GM12878 (cell line): ENCODE results near the gene CNRIP1. TPM values are rescaled to one million over a fixed set of nuclear protein-coding genes. Genes with fewer than 3 reads are reported as not detected.
"Not testable (repeated sequence)": the region's sequence is repeated elsewhere in the genome, so short reads cannot be mapped to it uniquely, and the experiment has no call there.

ENCODE experiments used
- ATAC-seq: fragments of 200-7000 bp; cut with Tn5 transposase; 3 replicates; pipeline ENCODE4 v1.9.1; 2020; ENCODE audit warnings: mild to moderate bottlenecking, moderate library complexity
- BruUV-seq: library from RNA; stranded (reverse); fragments of 400-500 nt; replicated peaks from 2 replicates; lab custom pipeline; 2021; lab: Mats Ljungman, UMichigan
- CTCF ChIA-PET: fragments of 300-600 bp; sonication (Branson Sonifier 250); formaldehyde crosslinking; extraction: SDS; loops from one replicate; lab custom pipeline; 2021; ENCODE audit warnings: inconsistent platforms; lab: Yijun Ruan, JAX
- POLR2A ChIA-PET: fragments of 350-600 bp; formaldehyde crosslinking; extraction: SDS; loops from one replicate; lab custom pipeline; 2021; ENCODE audit warnings: inconsistent platforms; lab: Charles Lee
- RAD21 ChIA-PET: fragments of 300-600 bp; sonication (Branson Sonifier 250); formaldehyde crosslinking; loops from one replicate; lab custom pipeline; 2023; ENCODE audit warnings: antibody characterized with exemption; ENCODE audit not compliant: unreplicated experiment; lab: Charles Lee
- SMC1A ChIA-PET: fragments of 300-600 bp; sonication (Branson Sonifier 250); formaldehyde crosslinking; loops from one replicate; lab custom pipeline; 2023; ENCODE audit not compliant: unreplicated experiment, uncharacterized antibody; lab: Charles Lee
- DNase-seq: peaks from one replicate; pipeline ENCODE4 v3.0.0-alpha.2; 2011; ENCODE audit warnings: low read depth, low spot score
- FAIRE-seq: peaks from 3 replicates; lab custom pipeline; 2011; peaks lifted over from hg19 to GRCh38; lab: Jason Lieb, UNC
- H2AFZ ChIP-seq: 2 replicates; pipeline ENCODE4 v1.6.0; 2011; ENCODE audit warnings: low read depth, low read length, control low read depth; ENCODE audit not compliant: control insufficient read depth
- H3K27ac ChIP-seq: 2 replicates; pipeline ENCODE4 v1.5.1; 2011; ENCODE audit warnings: control low read depth; ENCODE audit not compliant: control insufficient read depth, insufficient read depth
- H3K27me3 ChIP-seq, 2 experiments: replicated peaks in 1 of 2; 2 replicates each; pipeline versions ENCODE4 v1.6.0 to v1.6.1; 2011; ENCODE audit warnings: low read length in 1 of 2; ENCODE audit not compliant: control insufficient read depth in 2 of 2, insufficient read depth in 2 of 2
- H3K36me3 ChIP-seq, 2 experiments: 2 replicates each; pipeline ENCODE4 v1.5.1; 2011; ENCODE audit warnings: low read length in 1 of 2; ENCODE audit not compliant: control insufficient read depth in 2 of 2, insufficient read depth in 2 of 2
- H3K4me1 ChIP-seq: 2 replicates; pipeline ENCODE4 v1.6.1; 2011; ENCODE audit warnings: mild to moderate bottlenecking, low read length, moderate library complexity, mixed read lengths; ENCODE audit not compliant: control insufficient read depth, insufficient read depth
- H3K4me2 ChIP-seq: 2 replicates; pipeline ENCODE4 v1.6.0; 2011; ENCODE audit warnings: control low read depth; ENCODE audit not compliant: control insufficient read depth, insufficient read depth
- H3K4me3 ChIP-seq: fragments of 200-600 bp; sonication (generic); 2 replicates; pipeline ENCODE4 v1.5.1; 2016
- H3K79me2 ChIP-seq: 2 replicates; pipeline ENCODE4 v1.6.0; 2011; ENCODE audit warnings: low read length; ENCODE audit not compliant: control insufficient read depth, insufficient read depth
- H3K9ac ChIP-seq: 2 replicates; pipeline ENCODE4 v1.8.0; 2011; ENCODE audit warnings: low read length, control low read depth, mixed read lengths; ENCODE audit not compliant: control insufficient read depth, insufficient read depth
- H3K9me3 ChIP-seq: replicated peaks from 3 replicates; pipeline ENCODE4 v1.5.1; 2011; ENCODE audit warnings: mild to moderate bottlenecking, low read length; ENCODE audit not compliant: control insufficient read depth, insufficient read depth
- H4K20me1 ChIP-seq: 2 replicates; pipeline ENCODE4 v1.6.0; 2011; ENCODE audit not compliant: control insufficient read depth, insufficient read depth
- ELK1 ChIP-seq: IDR thresholded peaks from 2 replicates; pipeline ENCODE4 v1.6.1; 2012; ENCODE audit warnings: low read depth, low read length, improper control_type of control experiment
- EZH2 ChIP-seq: IDR thresholded peaks from 2 replicates; pipeline ENCODE4 v1.6.1; 2012; ENCODE audit warnings: low read depth, mild to moderate bottlenecking, control low read depth, inconsistent platforms, low read length, borderline replicate concordance; ENCODE audit not compliant: control insufficient read depth
- GABPA ChIP-seq: IDR thresholded peaks from 2 replicates; pipeline ENCODE4 v1.6.1; 2014; ENCODE audit warnings: antibody characterized with exemption, low read depth, mild to moderate bottlenecking, inconsistent platforms
- IRF3 ChIP-seq: fragments of 450-650 bp; IDR thresholded peaks from 2 replicates; pipeline ENCODE4 v1.6.1; 2014; ENCODE audit warnings: mild to moderate bottlenecking
- IRF4 ChIP-seq: IDR thresholded peaks from 2 replicates; pipeline ENCODE4 v1.6.1; 2011; ENCODE audit warnings: low read depth, low read length
- KLF5 ChIP-seq: fragments of 450-650 bp; IDR thresholded peaks from 2 replicates; pipeline ENCODE4 v1.6.1; 2014; ENCODE audit warnings: mild to moderate bottlenecking; ENCODE audit not compliant: partially characterized antibody
- MYB ChIP-seq: fragments of 150-350 bp; IDR thresholded peaks from 2 replicates; pipeline ENCODE4 v1.6.1; 2014; ENCODE audit warnings: mild to moderate bottlenecking, low read depth, low read length, borderline replicate concordance
- NBN ChIP-seq: fragments of 450-650 bp; IDR thresholded peaks from 2 replicates; pipeline ENCODE4 v1.6.1; 2016
- NFXL1 ChIP-seq: fragments of 450-650 bp; IDR thresholded peaks from 2 replicates; pipeline ENCODE4 v1.6.1; 2017; ENCODE audit warnings: antibody characterized with exemption, mild to moderate bottlenecking, borderline replicate concordance
- SMAD1 ChIP-seq: fragments of 450-650 bp; IDR thresholded peaks from 2 replicates; pipeline ENCODE4 v1.6.1; 2018; ENCODE audit warnings: mild to moderate bottlenecking, low read depth; ENCODE audit not compliant: partially characterized antibody
- SREBF1 ChIP-seq: IDR thresholded peaks from 2 replicates; pipeline ENCODE4 v1.6.1; 2012; ENCODE audit warnings: mild to moderate bottlenecking, low read length
- SUZ12 ChIP-seq: fragments of 200-600 bp; sonication (generic); IDR thresholded peaks from one replicate; pipeline ENCODE4 v1.6.1; 2018; ENCODE audit warnings: antibody characterized with exemption, mild to moderate bottlenecking; ENCODE audit not compliant: unreplicated experiment
- TAF1 ChIP-seq: IDR thresholded peaks from 2 replicates; pipeline ENCODE4 v1.6.1; 2011; ENCODE audit warnings: mild to moderate bottlenecking, low read depth, low read length, borderline replicate concordance
- TCF12 ChIP-seq: IDR thresholded peaks from 2 replicates; pipeline ENCODE4 v1.6.1; 2011; ENCODE audit warnings: low read depth, mild to moderate bottlenecking, low read length
- WGBS: methylation state at CpG from one replicate; pipeline ENCODE4 v1.1.6; 2016; ENCODE audit warnings: low lambda C conversion rate; ENCODE audit not compliant: insufficient replicate concordance, insufficient coverage; ENCODE audit errors: missing lambda C conversion rate; 5-methylcytosine and 5-hydroxymethylcytosine counted together
- in situ Hi-C: fragments of 300-500 bp; cut with MboI; formaldehyde crosslinking; loops from 9 replicates; pipeline ENCODE4 v1.14.3; 2018; ENCODE audit warnings: mixed read lengths
- intact Hi-C: fragments of 100-400 bp; cut with micrococcal nuclease; formaldehyde crosslinking; loops from one replicate; pipeline ENCODE4 v1.14.2; 2022; ENCODE audit not compliant: unreplicated experiment
- polyA plus RNA-seq, 11 experiments: library from polyadenylated mRNA; depleted of rRNA in 4 of 11; unstranded in 6 of 11; stranded (reverse) in 5 of 11; fragments of >200 nt; fragmentation: Nextera tagmentation in 4 of 11; fragmentation: Illumina TruSeq in 1 of 11; extraction: Ambion mirVana in 4 of 11; extraction: Trizol in 1 of 11; gene quantifications; 1 replicate in 1 of 11; 2 replicates in 10 of 11; pipeline versions ENCODE4 v1.2.1 to v1.2.3, GENCODE V29; 2011 to 2016; ENCODE audit warnings: inconsistent platforms in 2 of 11, missing spikeins in 2 of 11, low read depth in 1 of 11
- total RNA-seq, 4 experiments: library from RNA; depleted of rRNA in 3 of 4; stranded (reverse); fragments of >200 nt in 3 of 4; fragmentation: Illumina TruSeq in 1 of 4; extraction: Trizol in 1 of 4; gene quantifications; 2 replicates each; pipeline versions ENCODE4 v1.2.1 to v1.2.3, GENCODE V29; 2013 to 2021

CNRIP1 gene
- total and polyA plus RNA-seq, 10 of the 15 experiments (the other 5 are each of a cell fraction or from before 2014, with no cell fraction given) = not detected

DNA sequence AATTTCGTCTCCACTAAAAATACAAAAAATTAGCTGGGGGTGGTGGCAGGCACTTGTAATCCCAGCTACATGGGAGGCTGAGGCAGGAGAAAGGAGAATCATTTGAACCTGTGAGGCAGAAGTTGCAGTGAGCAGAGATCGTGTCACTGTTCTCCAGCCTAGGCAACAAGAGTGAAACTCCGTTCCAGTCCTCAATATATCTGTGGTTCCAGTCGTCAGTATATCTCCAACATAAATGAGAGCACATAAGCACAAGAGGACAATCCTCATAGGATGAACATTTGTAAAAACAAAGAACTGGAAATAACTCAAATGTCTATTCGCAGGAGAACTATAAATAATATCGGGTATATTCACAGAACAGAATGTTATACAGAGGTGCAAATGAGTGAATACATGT, 32.2 kb upstream of the CNRIP1 start:
- Histone ChIP-seq H3K27me3 (no peaks in the 10 kb centered on the region; a peak in 1 of 4 replicates), H4K20me1 (no peaks in the 10 kb centered on the region), H3K79me2 (no peaks in the 10 kb centered on the region), H3K4me2 (no peak overlapping the region), H3K9ac (no peak overlapping the region), H3K27ac (no peak overlapping the region), H3K9me3 (no peaks in the 10 kb centered on the region), H3K4me1 (no peaks in the 10 kb centered on the region), H2AFZ (no peak overlapping the region), H3K36me3 (no peaks in the 10 kb centered on the region), H3K4me3 (no peak overlapping the region)
- POLR2A ChIA-PET = no interaction called here
- TF ChIP-seq MYB (no peak), KLF5 (no peak), SMAD1 (no peak), EZH2 (no peak), GABPA (no peak), TCF12 (no peak), SREBF1 (no peak), NBN (no peak), NFXL1 (no peak), TAF1 (no peak), IRF4 (no peak), IRF3 (no peak), ELK1 (no peak), SUZ12 (no peak)
- RAD21 ChIA-PET = interaction anchor here (1.5 kb wide), 1 partner anchor 60 kb away, joined by 4 read pairs; no protein-coding TSS in a partner anchor
- SMC1A ChIA-PET = interaction anchor here (1.3 kb wide), 1 partner anchor 9 kb away, joined by 3 read pairs; no protein-coding TSS in a partner anchor
- WGBS = 58% methylated on average over 6 of the region's 6 CpGs
- DNase-seq (no peak), ATAC-seq (no peak), FAIRE-seq (no peak)
- no TSS peak for BruUV-seq
- CTCF ChIA-PET = interaction anchor here (0.7 to 1.9 kb wide), 5 partner anchors 70 to 156 kb away, joined by 3 to 4 read pairs (median 4); no protein-coding TSS in a partner anchor
- intact Hi-C loops = no loop called here
- in situ Hi-C loops = no loop called here

GRCh38 chr2:68349091-68349490, 29.3 kb upstream of the CNRIP1 start:
- H3K36me3 ChIP-seq, RAD21 ChIA-PET, in situ Hi-C loops, H3K9me3 ChIP-seq, H3K27me3 ChIP-seq, DNase-seq, H3K27ac ChIP-seq, H3K79me2 ChIP-seq, H3K9ac ChIP-seq, H2AFZ ChIP-seq, BruUV-seq, H3K4me2 ChIP-seq, FAIRE-seq, intact Hi-C loops, H3K4me3 ChIP-seq, H3K4me1 ChIP-seq, H4K20me1 ChIP-seq, ATAC-seq, POLR2A ChIA-PET, CTCF ChIA-PET: not testable (repeated sequence)
- SMC1A ChIA-PET = interaction anchor here (0.6 to 1.9 kb wide), 3 partner anchors 92 to 359 kb away, joined by 3 to 4 read pairs (median 3); no protein-coding TSS in a partner anchor
- WGBS = 51% methylated on average over 4 of the region's 4 CpGs
